HG03521 (cell line): ENCODE data around the gene WLS.

Experiments
- ATAC-seq: cut with Tn5 transposase; IDR thresholded peaks from one replicate; pipeline ENCODE4 v1.9.1; 2021; ENCODE audit warnings: mild to moderate bottlenecking, moderate library complexity; ENCODE audit not compliant: unreplicated experiment

The WLS gene

DNA sequence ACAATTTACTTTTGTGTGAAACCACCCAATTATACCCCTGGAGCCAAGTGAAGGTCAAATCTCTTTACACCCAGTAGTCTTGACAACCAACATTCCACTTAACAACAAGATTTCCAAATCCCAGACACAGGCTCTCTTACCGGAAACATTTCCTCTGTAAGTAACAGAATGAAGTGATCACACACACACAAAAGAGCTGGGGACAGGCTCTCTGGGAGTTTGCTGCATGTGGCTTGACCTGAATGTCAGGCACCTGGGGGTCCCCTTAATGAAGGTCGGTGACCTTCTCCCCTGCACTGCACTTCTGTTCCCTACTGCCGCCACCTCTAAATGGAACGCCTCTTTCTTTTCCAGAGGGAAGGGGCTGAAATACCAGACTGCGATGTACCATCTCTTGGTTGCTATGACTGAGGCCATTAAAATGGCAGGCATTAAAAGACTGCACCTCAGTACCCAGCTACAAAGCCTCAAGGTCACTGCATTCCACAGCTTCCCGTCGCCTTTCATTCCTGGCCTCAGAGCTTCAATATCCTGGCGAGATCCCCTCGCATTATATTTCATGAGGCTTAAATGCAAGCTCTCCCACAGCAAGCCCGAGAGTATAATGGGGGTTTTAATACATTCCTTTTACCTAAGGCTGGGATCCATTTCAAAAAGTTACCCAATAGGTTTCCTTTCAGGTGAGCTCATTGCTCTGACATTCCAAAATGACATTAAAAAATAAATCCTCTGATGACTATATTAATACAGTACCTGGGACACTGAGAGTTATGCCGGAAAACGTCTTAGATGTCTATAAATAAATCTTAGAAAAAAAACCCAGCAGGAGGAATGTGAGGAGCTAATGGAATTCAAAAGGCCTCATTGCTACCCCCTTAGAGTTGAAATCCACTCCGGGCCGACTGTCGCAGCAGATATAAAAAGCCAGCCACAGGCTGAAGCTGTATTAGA lies 91.0 kb downstream of the WLS start:
- no peak for ATAC-seq

- ATAC-seq: no peak
These were observed 91.8 kb downstream of the WLS start for GRCh38 chr1:68140536-68140935.

- no peak for ATAC-seq
These were observed 96.1 kb downstream of the WLS start for GRCh38 chr1:68136187-68136586.

DNA sequence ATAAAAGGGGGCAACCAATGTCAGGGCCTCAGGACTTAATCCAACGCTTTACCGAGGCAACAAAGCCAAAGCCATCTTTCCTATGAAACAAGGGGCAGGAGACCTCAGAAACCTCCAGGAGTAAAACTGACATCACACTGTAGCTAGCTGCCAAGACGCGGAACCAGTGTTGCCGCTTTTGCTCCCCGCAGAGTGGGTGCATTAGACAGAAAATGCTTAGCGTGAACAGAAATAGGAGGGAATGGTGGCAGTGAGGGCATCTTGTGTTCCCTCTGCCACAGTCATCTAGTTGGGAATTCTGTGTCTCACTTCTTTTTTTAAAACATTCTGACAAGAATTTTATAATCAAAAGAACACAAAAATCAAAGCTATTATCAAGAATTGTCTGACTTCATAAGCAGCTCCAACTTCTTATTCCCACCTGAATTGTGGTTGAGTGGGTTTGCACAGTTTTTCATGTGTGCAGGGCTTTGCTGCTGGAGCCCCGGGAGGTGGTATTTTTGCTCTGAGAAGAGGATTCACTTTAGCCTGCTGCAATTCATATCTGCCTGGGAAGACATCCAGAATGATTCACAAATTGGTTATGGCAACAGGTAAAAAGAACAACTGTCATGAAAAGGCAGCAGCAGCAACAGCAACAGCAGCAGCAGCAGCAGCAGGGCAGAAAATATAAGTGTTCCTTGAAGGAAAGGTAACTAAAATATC lies 99.7 kb downstream of the WLS start:
- no peak for ATAC-seq

DNA sequence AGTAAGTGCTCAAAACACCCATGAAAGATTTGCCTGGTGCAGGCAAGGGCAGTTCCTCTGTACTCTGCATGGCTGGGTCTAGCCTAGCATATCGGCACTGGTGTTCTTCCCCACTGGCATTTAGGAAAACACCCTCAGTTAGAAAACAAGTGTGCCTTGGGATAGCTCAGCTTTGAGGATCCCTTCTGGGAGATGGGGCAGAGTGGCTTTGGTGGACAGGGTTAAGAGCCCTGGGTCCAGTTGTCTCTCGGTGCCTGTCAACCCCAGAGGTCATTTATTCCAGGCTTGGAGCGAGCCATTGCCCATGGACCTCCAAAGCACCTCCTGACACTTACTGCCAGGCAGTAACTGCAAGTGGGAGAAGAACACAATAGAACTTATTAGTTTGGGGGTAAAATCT lies 101.1 kb downstream of the WLS start:
- no peak for ATAC-seq

DNA sequence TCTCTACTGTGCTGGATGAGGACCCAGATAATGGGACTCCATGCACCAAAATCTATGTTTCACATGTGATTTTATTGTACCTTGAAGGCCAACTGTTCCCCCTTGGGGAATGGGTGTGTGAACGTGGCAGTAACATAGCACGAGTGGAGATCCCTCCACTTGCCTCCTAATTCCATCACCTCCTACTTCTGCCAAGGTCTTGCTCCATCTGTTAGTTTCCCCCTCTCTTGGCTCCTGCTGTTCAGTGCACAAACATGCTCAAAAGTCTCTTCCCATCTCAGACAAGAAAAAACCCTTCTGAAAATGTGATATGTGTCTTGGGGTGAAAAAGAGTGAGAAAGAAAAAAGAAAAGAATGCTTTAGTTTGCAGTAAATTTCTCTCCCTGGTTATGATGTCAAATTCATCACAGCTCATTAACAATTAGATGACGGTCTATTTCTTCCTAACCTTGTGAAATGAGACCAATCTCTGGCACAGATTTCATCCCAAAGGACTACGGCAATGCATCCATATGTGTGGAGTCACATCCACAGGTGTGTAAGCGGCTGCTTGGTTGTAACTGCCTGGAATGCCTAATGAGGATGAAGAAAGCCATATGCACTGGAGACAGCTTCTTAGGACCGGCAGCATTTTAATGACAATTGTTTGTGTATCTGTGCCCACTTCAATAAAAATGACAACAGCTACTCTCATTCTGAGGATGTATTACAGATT lies 102.6 kb downstream of the WLS start:
- ATAC-seq: no peak

- ATAC-seq: no peak
These were observed 103.5 kb downstream of the WLS start for GRCh38 chr1:68128820-68129219.

DNA sequence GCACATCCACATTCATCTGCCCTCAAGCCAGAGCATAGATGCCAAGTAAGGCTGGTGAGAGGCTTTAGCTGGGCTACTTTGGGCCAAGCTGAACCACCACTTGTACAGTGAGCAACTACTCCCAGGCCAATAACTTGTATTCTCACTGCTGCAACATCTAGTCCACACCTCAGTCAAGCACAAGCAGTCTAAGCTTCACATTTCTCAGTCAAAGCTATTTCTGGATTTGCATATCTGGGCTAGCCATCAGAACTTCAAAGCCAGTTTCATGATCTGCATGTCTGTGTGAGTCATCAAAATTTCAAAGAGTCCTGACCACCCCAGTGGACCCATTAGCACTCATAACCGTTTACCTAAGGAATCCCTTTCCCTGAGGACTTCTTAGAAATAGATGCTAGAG lies 104.2 kb downstream of the WLS start:
- ATAC-seq: no peak

DNA sequence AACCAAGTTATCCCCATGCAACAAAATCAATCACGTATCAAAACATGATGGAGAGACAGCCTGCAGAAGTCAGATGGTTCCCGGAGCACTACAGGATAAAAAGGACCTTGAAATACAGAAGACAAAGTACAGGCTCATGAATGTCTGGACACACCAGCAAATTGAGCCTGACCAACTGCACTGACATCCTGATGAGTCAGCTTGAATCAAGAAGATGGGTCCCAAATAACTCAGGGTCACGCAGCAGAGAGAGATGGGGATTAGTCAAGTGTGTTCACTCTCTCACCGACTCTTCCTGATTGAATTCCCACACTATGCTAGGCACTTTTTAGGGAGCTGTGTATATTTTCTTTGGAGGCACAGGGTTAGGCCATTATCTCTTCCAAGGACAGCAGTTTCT lies 110.8 kb downstream of the WLS start:
- no peak for ATAC-seq

- ATAC-seq: peak; percentile 60
These were observed 112.1 kb downstream of the WLS start for GRCh38 chr1:68120136-68120791.

DNA sequence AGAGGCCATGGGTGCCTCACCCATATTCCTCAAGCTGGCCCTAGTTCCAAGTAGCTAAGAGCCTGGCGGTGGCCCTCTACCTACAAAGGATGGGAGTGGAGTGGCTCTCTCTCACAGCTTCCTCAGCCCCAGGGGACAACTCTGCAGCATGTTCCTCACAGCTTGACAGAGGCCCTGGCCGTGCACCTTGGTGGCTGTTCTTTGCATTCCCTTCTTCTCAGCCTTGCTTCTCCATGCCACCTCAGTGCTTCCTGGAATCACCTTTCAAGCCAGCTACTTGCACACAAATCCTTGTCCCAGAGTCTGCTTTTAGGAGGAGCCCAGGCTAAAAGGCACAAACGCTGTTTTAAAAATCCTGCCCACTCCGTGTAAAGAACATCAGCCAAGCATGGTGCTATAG lies 112.9 kb downstream of the WLS start:
- no peak for ATAC-seq

DNA sequence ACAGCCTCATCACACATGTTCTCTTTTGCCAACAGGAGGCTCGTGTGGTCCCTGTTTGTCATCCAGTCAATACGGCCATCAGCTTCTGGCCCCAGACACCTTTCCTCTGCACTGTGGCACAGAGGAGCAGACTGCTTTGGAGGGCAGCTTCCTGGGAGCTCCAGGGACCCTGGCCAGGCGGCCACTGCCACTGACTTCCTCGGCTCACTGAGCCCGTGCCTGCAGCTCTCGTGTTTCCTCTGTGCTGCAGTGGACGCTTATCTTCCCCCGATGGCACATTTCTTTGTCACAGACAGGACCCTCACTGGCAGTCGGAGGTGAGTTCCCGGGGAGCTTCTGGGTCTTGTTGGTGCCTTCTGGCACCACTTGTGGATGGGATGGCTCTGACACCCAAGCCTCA lies 114.9 kb downstream of the WLS start:
- ATAC-seq: no peak

GRCh38 chr1:68116643-68117235 lies 115.6 kb downstream of the WLS start:
- no peak for ATAC-seq

DNA sequence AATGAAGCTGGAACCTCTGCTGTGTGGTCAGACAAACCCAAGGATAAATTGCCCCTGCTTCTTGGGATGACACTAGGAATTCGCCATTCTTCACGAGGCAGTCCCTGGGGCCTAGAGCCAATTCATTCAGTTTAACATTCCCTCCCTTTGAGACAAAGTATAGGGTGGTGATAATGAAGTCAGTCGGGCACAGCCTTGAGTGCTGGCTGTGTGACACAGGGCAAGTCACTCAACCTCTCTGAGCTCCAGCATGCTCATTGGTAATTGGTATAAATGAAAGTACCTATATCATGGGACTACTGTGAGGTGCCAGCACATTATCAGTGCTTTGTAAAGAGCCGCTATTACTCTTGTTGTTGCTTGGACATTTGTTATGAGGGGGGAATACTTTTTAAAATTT lies 117.0 kb downstream of the WLS start:
- no peak for ATAC-seq

- ATAC-seq: no peak
These were observed 118.4 kb downstream of the WLS start for GRCh38 chr1:68113966-68114365.

DNA sequence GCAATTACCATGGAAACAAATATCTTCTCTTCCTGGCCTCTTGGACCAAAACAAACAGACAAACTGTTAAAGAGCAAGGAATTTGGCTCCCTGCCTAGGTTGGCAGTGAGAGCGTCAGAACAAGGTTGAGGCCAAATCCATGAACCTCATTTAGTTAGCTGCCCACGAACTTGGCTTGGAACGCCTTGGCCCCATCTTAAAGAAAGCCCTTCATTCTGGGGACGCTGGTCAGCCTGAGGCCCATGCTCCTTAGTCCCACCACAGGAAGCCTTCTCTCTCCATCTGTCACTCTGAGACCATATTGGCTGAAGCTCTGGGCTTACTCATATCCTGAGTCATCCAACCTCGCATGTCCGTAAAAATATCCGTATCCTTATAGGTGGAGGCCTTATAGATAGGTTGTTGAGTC lies 119.5 kb downstream of the WLS start:
- ATAC-seq: no peak

DNA sequence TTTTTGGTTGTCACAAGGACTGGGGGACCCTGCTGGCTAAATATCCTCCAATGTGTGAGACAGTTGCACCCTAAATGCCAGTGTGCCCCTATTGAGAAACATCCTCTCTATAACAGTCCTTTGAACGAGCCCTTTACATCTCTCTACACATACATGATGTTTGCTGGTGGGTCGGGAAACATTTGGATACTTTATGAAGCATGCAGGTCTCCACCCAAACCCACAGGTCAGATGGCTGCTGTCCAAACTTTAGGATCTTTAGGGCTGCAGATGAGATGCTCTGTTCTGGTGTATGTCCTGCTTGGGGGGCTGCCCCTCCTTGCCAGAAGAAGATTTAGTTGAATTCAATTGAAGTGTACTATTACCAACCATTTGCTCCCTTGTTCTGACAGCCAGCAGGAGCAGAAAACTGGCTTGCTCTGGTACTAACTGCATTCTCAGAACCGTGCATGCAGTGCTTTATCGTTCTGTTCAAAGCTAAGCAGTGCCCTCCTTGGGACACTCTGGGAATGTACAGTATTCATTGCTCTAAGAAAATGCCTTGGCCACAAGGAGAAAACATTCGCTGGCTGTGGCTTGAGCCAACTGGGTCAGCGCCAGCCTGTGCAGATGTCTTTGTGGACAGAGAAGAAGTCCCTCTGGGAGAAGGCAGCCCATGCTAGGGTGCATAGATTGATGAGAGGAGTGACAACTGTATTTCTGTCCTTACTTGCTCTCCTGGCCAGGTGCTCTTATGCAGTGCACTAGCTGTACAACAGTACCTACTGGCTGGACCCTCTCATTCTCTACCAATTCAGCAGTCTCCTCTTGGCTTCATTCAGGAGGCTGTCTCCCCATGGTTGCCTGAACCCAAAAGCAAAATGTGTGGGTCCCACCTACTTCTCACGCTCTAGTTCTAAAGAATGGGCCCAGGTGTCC lies 120.5 kb downstream of the WLS start:
- no peak for ATAC-seq

DNA sequence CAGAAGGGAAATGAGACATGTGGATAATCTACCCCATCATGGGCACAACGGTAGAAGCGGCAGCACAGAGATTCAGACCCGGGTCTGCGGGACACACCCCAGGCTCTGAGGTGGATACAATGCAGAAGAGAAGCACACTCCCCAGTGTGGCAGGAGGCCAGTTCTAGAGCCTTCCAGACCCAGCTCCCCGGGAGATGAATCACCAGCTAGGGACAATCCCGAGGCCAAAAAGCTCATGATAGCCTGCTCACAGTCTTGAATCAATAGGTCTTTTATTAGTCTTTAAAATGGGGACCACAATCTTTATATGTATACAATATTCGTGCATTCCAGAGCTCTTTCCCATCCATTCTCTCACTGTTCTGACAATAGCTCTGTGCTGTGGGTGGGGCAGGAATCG lies 124.6 kb downstream of the WLS start:
- no peak for ATAC-seq

DNA sequence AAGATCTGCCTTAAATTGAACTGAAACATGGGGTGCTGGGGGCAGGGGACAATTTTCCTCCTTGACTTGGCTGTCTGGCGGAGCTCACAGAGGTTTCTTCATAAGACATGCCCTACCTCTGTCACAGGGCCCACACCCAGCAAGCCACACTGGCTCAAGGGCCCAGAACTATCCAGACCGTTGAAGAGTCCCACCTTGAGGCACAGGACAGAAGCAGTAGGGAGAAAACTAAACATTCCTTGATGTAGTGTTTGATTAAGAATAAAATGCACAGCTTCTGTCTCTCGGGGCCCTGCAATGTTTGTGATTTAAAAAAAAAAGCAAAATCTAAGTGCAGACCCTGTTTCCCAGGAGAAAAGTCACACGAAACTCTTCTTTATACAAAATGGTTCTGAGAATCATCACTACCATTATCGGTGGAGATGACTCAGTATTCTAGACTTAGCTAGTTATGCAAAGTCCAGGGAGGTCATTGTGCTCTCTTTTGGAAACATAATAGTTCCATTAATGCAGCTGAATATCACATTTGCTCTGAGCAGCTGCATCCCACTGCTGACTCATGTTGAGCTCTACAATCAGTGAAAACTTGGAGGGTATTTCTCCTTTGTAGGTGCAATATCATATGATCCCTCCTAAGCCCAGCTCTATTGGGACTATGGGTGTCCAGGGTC lies 128.3 kb downstream of the WLS start:
- ATAC-seq: no peak
